Measurements from ENCODE around the gene XKR8. TPM values are rescaled to one million over a fixed set of nuclear protein-coding genes. Genes with fewer than 3 reads are reported as not detected.

XKR8 gene
- polyA plus RNA-seq, 3 donors: 12.3 to 36.7 (median 25.9) TPM

DNA sequence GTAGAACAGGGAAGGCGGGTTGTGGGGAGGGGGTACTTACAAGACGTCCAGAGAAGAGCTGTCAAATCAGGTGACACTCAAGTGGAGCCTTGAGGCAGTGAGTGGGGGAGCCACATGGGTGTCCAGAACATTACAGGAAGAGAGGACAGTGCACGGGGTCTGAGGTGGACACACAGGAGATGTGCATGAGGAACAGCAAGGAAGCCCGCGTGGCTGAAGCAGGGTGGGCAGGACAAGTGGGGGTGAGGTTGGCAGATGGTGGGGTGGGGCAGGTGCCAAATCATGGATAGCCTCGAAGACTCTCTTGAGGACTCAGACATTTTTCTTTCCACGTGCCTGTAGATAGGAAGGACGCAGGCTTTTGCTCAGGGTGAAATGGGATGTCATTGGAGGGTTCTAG, 24.1 kb upstream of the XKR8 start:
- intact Hi-C loops (cut with micrococcal nuclease): no loop called here
- Histone ChIP-seq H3K4me1 (ENCODE audit: control insufficient read depth in 1 of 2, insufficient read depth in 2 of 2, low read length in 2 of 2) (peaks cover 40 to 45% of the 10 kb centered on the region in 2 donors), H3K36me3 (replicated peaks in 1 of 2; ENCODE audit: control insufficient read depth in 1 of 2, insufficient read depth in 2 of 2, low read length in 2 of 2) (no peaks in the 10 kb centered on the region), H4K20me1 (ENCODE audit: insufficient read depth, low read length) (no peaks in the 10 kb centered on the region), H3K27ac (ENCODE audit: low read depth in 1 of 2, low read length in 2 of 2) (no peak overlapping the region), H3K79me2 (ENCODE audit: insufficient read depth, low read length) (no peaks in the 10 kb centered on the region), H2AFZ (ENCODE audit: insufficient read depth, low read depth, low read length, poor library complexity, severe bottlenecking) (peak overlapping the region; percentile 71), H3K9ac (ENCODE audit: insufficient read depth, low read length, poor library complexity, severe bottlenecking) (no peak overlapping the region), H3K27me3 (ENCODE audit: control insufficient read depth in 2 of 2, insufficient read depth in 2 of 2, low read length in 2 of 2) (peaks cover 0 to 11% of the 10 kb centered on the region in 2 donors), H3K9me3 (replicated peaks in 1 of 2; ENCODE audit: control insufficient read depth in 1 of 2, insufficient read depth in 1 of 2, low read length in 2 of 2) (no peaks in the 10 kb centered on the region), H3K4me2 (replicated peaks; ENCODE audit: extremely low read depth, low read length, poor library complexity, severe bottlenecking) (peak overlapping the region; percentile 26), H3K4me3 (replicated peaks in 1 of 3; ENCODE audit: low read depth in 2 of 3, low read length in 3 of 3) (peak overlapping the region in 1 of 3 experiments; percentile 24)
- peaks cover 42% of the 10 kb centered on the region for H3K4me1 Mint-ChIP-seq
- peaks cover 0 to 7% (median 0%) of the 10 kb centered on the region in 7 donors for H3K9me3 Mint-ChIP-seq
- peaks cover 15 to 22% (median 22%) of the 10 kb centered on the region in 3 donors for H3K27me3 Mint-ChIP-seq (ENCODE audit: low read depth in 3 of 3)
- no peak for DNase-seq
- WGBS (ENCODE audit: insufficient coverage): 68% methylated on average over 8 of the region's 8 CpGs
- TF ChIP-seq, protein P1, sequence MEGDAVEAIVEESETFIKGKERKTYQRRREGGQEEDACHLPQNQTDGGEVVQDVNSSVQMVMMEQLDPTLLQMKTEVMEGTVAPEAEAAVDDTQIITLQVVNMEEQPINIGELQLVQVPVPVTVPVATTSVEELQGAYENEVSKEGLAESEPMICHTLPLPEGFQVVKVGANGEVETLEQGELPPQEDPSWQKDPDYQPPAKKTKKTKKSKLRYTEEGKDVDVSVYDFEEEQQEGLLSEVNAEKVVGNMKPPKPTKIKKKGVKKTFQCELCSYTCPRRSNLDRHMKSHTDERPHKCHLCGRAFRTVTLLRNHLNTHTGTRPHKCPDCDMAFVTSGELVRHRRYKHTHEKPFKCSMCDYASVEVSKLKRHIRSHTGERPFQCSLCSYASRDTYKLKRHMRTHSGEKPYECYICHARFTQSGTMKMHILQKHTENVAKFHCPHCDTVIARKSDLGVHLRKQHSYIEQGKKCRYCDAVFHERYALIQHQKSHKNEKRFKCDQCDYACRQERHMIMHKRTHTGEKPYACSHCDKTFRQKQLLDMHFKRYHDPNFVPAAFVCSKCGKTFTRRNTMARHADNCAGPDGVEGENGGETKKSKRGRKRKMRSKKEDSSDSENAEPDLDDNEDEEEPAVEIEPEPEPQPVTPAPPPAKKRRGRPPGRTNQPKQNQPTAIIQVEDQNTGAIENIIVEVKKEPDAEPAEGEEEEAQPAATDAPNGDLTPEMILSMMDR (IDR thresholded peaks at IDR 0.05): no peak
- H3K27ac Mint-ChIP-seq: peak overlapping the region in 1 of 7 donors; percentile 7
- peak overlapping the region in 1 of 2 donors; percentile 51 for H3K4me3 Mint-ChIP-seq
- peaks cover 3% of the 10 kb centered on the region in 2 donors for H3K36me3 Mint-ChIP-seq

DNA sequence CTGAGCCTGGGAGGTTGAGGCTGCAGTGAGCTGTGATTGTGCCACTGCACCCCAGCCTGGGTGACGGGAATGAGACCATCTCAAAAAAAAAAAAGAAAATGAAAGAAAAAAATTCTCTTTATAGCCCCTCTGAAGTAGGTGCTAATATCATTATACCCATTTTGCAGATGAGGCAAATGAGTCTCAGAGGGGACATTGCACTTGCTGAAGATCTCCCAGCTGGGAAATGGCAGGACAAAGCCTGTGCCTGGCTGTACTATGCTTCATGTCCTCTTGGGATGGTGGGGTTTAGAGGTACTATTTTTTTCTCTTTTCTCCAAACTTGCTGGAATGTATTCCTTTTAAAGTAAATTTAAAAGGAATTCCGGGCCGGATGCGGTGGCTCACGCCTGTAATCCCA, 23.4 kb upstream of the XKR8 start:
- intact Hi-C loops (cut with micrococcal nuclease): no loop called here
- H3K4me1 ChIP-seq (ENCODE audit: control insufficient read depth in 1 of 2, insufficient read depth in 2 of 2, low read length in 2 of 2): peaks cover 42 to 45% of the 10 kb centered on the region in 2 donors
- H3K27ac Mint-ChIP-seq: no peak overlapping the region

More for the DNA sequence above, 23.4 kb upstream of the XKR8 start:
- TF ChIP-seq, protein P1 (IDR thresholded peaks at IDR 0.05): no peak
- Histone ChIP-seq H3K36me3 (replicated peaks in 1 of 2; ENCODE audit: control insufficient read depth in 1 of 2, insufficient read depth in 2 of 2, low read length in 2 of 2) (no peaks in the 10 kb centered on the region), H4K20me1 (ENCODE audit: insufficient read depth, low read length) (no peaks in the 10 kb centered on the region), H3K27ac (ENCODE audit: low read depth in 1 of 2, low read length in 2 of 2) (no peak overlapping the region), H2AFZ (ENCODE audit: insufficient read depth, low read depth, low read length, poor library complexity, severe bottlenecking) (no peak overlapping the region), H3K27me3 (ENCODE audit: control insufficient read depth in 2 of 2, insufficient read depth in 2 of 2, low read length in 2 of 2) (peaks cover 0 to 11% of the 10 kb centered on the region in 2 donors), H3K9me3 (replicated peaks in 1 of 2; ENCODE audit: control insufficient read depth in 1 of 2, insufficient read depth in 1 of 2, low read length in 2 of 2) (no peaks in the 10 kb centered on the region), H3K4me2 (replicated peaks; ENCODE audit: extremely low read depth, low read length, poor library complexity, severe bottlenecking) (no peak overlapping the region), H3K79me2 (ENCODE audit: insufficient read depth, low read length) (no peaks in the 10 kb centered on the region), H3K9ac (ENCODE audit: insufficient read depth, low read length, poor library complexity, severe bottlenecking) (no peak overlapping the region), H3K4me3 (replicated peaks in 1 of 3; ENCODE audit: low read depth in 2 of 3, low read length in 3 of 3) (no peak overlapping the region)
- Mint-ChIP-seq H3K36me3 (peaks cover 3% of the 10 kb centered on the region in 2 donors), H3K27me3 (ENCODE audit: low read depth in 3 of 3) (peaks cover 15 to 22% (median 22%) of the 10 kb centered on the region in 3 donors), H3K4me1 (peaks cover 43% of the 10 kb centered on the region), H3K4me3 (no peak overlapping the region), H3K9me3 (peaks cover 0 to 4% (median 0%) of the 10 kb centered on the region in 7 donors)
- no peak for DNase-seq
- WGBS (ENCODE audit: insufficient coverage): no CpG with 5 or more reads among the region's 5 CpGs
